Sigmoid colon (tissue), 7 donors: ENCODE data around the gene SLC9A9. TPM values are rescaled to one million over a fixed set of nuclear protein-coding genes. Genes with fewer than 3 reads are reported as not detected.

ENCODE experiments used
- DNase-seq: peaks from one replicate; pipeline ENCODE4 v3.0.0-alpha.2; 2019
- H3K27ac ChIP-seq, 4 donors: fragments of 200-600 bp; sonication (generic); one replicate each; pipeline ENCODE4 v1.5.1; 2016 to 2019; ENCODE audit warnings: mild to moderate bottlenecking in 1 of 4
- H3K27me3 ChIP-seq, 3 donors: fragments of 200-600 bp; sonication (generic); one replicate each; pipeline ENCODE4 v1.5.1; 2019; ENCODE audit warnings: mild to moderate bottlenecking in 1 of 3
- H3K36me3 ChIP-seq, 4 donors: fragments of 200-600 bp; sonication (generic); one replicate each; pipeline ENCODE4 v1.5.1; 2016 to 2019
- H3K4me1 ChIP-seq, 4 donors: fragments of 200-600 bp; sonication (generic); one replicate each; pipeline ENCODE4 v1.5.1; 2017 to 2019
- H3K4me3 ChIP-seq, 4 donors: fragments of 200-600 bp; sonication (generic); one replicate each; pipeline ENCODE4 v1.5.1; 2017 to 2019; ENCODE audit warnings: mild to moderate bottlenecking in 2 of 4, moderate library complexity in 1 of 4
- H3K9me3 ChIP-seq, 4 donors: fragments of 200-600 bp in 3 of 4; sonication (generic) in 3 of 4; one replicate each; pipeline versions ENCODE4 v1.5.1 to v1.6.1; 2013 to 2019
- CTCF ChIP-seq, 4 experiments: fragments of 450-650 bp in 3 of 4; fragments of 200-600 bp in 1 of 4; IDR thresholded peaks; one replicate each; pipeline ENCODE4 v1.5.1; 2016 to 2019; ENCODE audit warnings: antibody characterized with exemption in 4 of 4, mild to moderate bottlenecking in 3 of 4, moderate library complexity in 2 of 4
- EP300 ChIP-seq, 4 donors: sonication (generic); formaldehyde crosslinking; IDR thresholded peaks; one replicate each; pipeline ENCODE4 v1.6.1; 2017; ENCODE audit warnings: antibody characterized with exemption in 4 of 4
- POLR2A ChIP-seq, 2 donors: fragments of 450-650 bp; IDR thresholded peaks; one replicate each; pipeline ENCODE4 v1.6.1; 2016; ENCODE audit warnings: antibody characterized with exemption in 2 of 2, mild to moderate bottlenecking in 2 of 2, moderate library complexity in 2 of 2
- POLR2AphosphoS5 ChIP-seq, 4 donors: sonication (generic); formaldehyde crosslinking; IDR thresholded peaks; one replicate each; pipeline ENCODE4 v1.6.1; 2017; ENCODE audit warnings: antibody characterized with exemption in 4 of 4
- WGBS, 2 donors: extraction: QIAGEN DNeasy Blood & Tissue Kit; methylation state at CpG; one replicate each; pipeline ENCODE4 v1.1.7; 2013; 5-methylcytosine and 5-hydroxymethylcytosine counted together
- intact Hi-C: fragments of 100-400 bp; cut with DNase I; formaldehyde crosslinking; loops from one replicate; pipeline ENCODE4 v1.15.1; 2023
- polyA plus RNA-seq, 3 donors: library from polyadenylated mRNA; stranded (reverse); fragments of 200-250 nt; gene quantifications; one replicate each; pipeline ENCODE4 v1.2.3, GENCODE V29; 2013
- total RNA-seq, 4 donors: library from RNA; depleted of rRNA; stranded (reverse); fragments of >200 nt; gene quantifications; one replicate each; pipeline ENCODE4 v1.1.0, GENCODE V29; 2016
- donor health status: healthy with polysubstance abuse.
- donor health status: Bipolar disorder and iron deficiency.
- donor health status: healthy.

SLC9A9 gene
- total and polyA plus RNA-seq, 7 donors = 2.4 to 29.9 (median 18.9) TPM

DNA sequence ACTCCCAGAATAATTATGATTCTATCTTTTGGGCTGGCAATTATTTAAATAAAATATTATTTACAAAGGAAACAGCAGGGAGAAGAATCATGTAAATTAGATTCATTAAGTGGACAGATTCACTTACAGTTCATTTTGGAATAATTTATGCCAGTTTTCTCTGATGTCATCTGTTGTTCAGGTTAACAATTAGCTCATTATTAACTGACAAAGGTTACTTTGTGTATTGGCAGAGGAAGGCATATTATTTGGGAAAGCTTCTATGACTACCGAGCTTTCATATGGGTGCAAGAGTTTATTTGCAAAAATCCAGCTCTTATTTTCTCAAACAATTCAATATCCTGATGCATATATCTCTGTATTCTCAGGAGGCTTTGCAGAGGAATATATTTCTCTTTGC, 504.3 kb downstream of the SLC9A9 start:
- Histone ChIP-seq H3K36me3 (no peaks in the 10 kb centered on the region), H3K9me3 (no peaks in the 10 kb centered on the region), H3K27ac (no peak overlapping the region), H3K27me3 (no peaks in the 10 kb centered on the region), H3K4me1 (no peaks in the 10 kb centered on the region), H3K4me3 (no peak overlapping the region)
- WGBS, 2 donors = 86 to 91% methylated on average over 1 of the region's 1 CpG
- TF ChIP-seq EP300 (IDR thresholded peaks at IDR 0.05) (no peak), CTCF (IDR thresholded peaks at IDR 0.05) (no peak), POLR2AphosphoS5 (IDR thresholded peaks at IDR 0.05) (no peak), POLR2A (IDR thresholded peaks at IDR 0.05) (no peak)
- DNase-seq = no peak
- intact Hi-C loops = no loop called here

DNA sequence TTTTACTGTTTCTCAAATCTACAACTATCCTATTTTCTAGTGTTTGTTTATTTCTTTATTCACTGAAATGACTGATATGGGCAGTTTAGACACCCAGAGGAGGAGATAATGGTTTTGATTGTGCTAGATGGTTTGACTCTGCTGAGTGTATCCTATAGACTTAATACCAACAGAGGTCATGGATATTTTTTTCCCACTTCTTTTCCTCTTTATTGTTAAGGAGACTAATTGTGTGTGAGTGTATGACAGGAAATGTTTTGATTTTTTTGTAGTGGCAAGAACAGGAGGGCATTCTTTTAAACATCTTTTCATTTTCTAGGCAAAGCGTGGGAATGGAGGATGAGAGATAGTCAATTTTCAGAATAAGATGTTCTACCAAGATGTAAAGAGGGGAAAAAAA, 505.2 kb downstream of the SLC9A9 start:
- H3K27ac ChIP-seq = no peak overlapping the region

GRCh38 chr3:143339451-143339850, 508.8 kb downstream of the SLC9A9 start:
- intact Hi-C loops = no loop called here
- Histone ChIP-seq H3K4me1 (no peaks in the 10 kb centered on the region), H3K27ac (no peak overlapping the region), H3K27me3 (no peaks in the 10 kb centered on the region), H3K36me3 (no peaks in the 10 kb centered on the region), H3K4me3 (no peak overlapping the region), H3K9me3 (peaks cover 0 to 5% (median 2%) of the 10 kb centered on the region in 4 donors)
- DNase-seq = no peak
- TF ChIP-seq EP300 (IDR thresholded peaks at IDR 0.05) (no peak), CTCF (IDR thresholded peaks at IDR 0.05) (no peak), POLR2AphosphoS5 (IDR thresholded peaks at IDR 0.05) (no peak), POLR2A (IDR thresholded peaks at IDR 0.05) (no peak)
- WGBS, 2 donors = 85 to 93% methylated on average over 2 of the region's 2 CpGs

More for the DNA sequence above, 505.2 kb downstream of the SLC9A9 start:
- Histone ChIP-seq H3K4me3 (no peak overlapping the region), H3K9me3 (no peaks in the 10 kb centered on the region), H3K36me3 (no peaks in the 10 kb centered on the region), H3K27me3 (no peaks in the 10 kb centered on the region), H3K4me1 (no peaks in the 10 kb centered on the region)
- 91 to 98% methylated on average over 1 of the region's 1 CpG for WGBS, 2 donors
- DNase-seq = no peak
- TF ChIP-seq CTCF (IDR thresholded peaks at IDR 0.05) (no peak), POLR2A (IDR thresholded peaks at IDR 0.05) (no peak), EP300 (IDR thresholded peaks at IDR 0.05) (no peak), POLR2AphosphoS5 (IDR thresholded peaks at IDR 0.05) (no peak)
- intact Hi-C loops = no loop called here

DNA sequence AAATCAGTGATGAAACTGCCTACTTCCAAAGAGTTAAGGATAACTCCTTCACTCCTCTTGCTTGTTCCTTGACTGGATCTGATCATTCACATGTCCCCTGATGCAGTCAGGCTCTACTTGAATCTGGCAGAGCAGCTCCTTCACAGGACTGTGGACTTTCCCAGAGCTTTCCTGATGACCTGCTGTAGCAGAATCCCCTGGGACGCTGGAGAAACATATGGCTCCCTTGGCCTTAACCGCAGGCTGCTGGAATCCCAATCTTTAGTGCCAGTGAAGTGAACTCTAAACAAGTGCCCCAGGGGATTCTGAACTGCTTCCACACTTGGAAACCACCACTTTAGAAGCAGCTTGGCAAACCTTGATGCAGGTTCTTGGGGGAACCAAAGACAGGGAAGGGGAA, 510.9 kb downstream of the SLC9A9 start:
- no peaks in the 10 kb centered on the region for H3K4me1 ChIP-seq
- H3K9me3 ChIP-seq = peaks cover 0 to 5% (median 2%) of the 10 kb centered on the region in 4 donors
- H3K27ac ChIP-seq = no peak overlapping the region
- 89 to 93% methylated on average over 2 of the region's 2 CpGs for WGBS, 2 donors
- no peaks in the 10 kb centered on the region for H3K27me3 ChIP-seq
- no peak for TF ChIP-seq EP300 (IDR thresholded peaks at IDR 0.05)
- TF ChIP-seq POLR2AphosphoS5 (IDR thresholded peaks at IDR 0.05) = no peak
- no peak for TF ChIP-seq CTCF (IDR thresholded peaks at IDR 0.05)
- TF ChIP-seq POLR2A (IDR thresholded peaks at IDR 0.05) = no peak
- H3K4me3 ChIP-seq = no peak overlapping the region
- DNase-seq = no peak
- intact Hi-C loops = no loop called here
- no peaks in the 10 kb centered on the region for H3K36me3 ChIP-seq

DNA sequence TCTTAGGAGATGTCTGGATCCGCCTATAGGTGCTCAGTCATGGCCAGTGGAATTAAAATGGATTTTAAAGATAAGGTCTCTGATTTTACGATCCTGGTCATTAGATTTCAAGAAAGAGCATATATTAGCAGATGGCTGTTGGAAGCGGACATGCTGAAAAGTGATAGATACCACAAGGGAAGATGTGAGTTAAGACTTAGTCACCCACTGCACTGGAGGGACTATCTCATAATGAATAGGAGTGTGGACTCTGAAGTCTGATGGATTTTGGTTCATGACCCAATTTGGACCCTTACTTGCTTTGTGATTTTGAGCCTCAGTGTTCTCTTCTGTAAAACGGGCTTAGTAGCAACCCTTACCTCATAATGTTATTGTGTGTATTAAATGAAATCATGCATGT, 514.0 kb downstream of the SLC9A9 start:
- Histone ChIP-seq H3K9me3 (peaks cover 0 to 5% (median 2%) of the 10 kb centered on the region in 4 donors), H3K36me3 (no peaks in the 10 kb centered on the region), H3K4me3 (no peak overlapping the region), H3K27me3 (no peaks in the 10 kb centered on the region), H3K4me1 (peaks cover 0 to 17% (median 0%) of the 10 kb centered on the region in 4 donors), H3K27ac (no peak overlapping the region)
- intact Hi-C loops = no loop called here
- TF ChIP-seq EP300 (IDR thresholded peaks at IDR 0.05) = no peak
- TF ChIP-seq CTCF (IDR thresholded peaks at IDR 0.05) = no peak
- TF ChIP-seq POLR2AphosphoS5 (IDR thresholded peaks at IDR 0.05) = no peak
- no peak for TF ChIP-seq POLR2A (IDR thresholded peaks at IDR 0.05)
- DNase-seq = no peak
- WGBS, 2 donors = 95% methylated on average over 4 of the region's 4 CpGs
